HG03060 (cell line): ENCODE measurements around the gene DHX57.
"Not testable (repeated sequence)": the region's sequence is repeated elsewhere in the genome, so short reads cannot be mapped to it uniquely, and the experiment has no call there.

Source experiments
- ATAC-seq: cut with Tn5 transposase; IDR thresholded peaks from one replicate; pipeline ENCODE4 v1.9.1; 2021; ENCODE audit warnings: low read depth, moderate number of reproducible peaks; ENCODE audit not compliant: unreplicated experiment

DHX57 gene

DNA sequence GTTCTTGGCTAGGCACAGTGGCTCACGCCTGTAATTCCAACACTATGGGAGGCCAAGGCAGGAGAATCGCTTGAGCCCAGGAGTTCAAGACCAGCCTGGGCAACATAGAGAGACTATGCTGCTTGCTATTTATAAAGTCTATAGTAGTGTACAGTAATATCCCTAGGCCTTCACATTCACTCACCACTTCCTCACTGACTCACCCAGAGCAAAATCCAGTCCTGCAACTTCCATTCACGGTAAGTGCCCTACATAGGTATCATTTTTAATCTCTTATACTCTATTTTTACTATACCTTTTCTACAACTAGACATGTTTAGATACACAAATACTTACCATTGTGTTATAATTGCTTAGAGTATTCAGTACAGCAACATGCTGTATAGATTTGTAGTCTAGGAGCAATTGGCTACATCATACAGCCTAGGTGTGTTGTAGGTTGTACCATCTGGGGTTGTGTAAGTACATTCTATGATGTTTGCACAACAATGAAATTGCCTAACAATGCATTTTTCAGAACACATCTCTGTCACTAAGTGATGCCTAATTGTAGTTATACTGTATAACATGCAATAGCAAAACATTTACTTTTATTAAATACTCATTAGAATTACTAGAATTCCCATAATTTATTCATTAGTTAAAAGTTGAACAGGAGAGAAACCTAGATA is 8.8 kb downstream of the DHX57 start:
- no peak for ATAC-seq

DNA sequence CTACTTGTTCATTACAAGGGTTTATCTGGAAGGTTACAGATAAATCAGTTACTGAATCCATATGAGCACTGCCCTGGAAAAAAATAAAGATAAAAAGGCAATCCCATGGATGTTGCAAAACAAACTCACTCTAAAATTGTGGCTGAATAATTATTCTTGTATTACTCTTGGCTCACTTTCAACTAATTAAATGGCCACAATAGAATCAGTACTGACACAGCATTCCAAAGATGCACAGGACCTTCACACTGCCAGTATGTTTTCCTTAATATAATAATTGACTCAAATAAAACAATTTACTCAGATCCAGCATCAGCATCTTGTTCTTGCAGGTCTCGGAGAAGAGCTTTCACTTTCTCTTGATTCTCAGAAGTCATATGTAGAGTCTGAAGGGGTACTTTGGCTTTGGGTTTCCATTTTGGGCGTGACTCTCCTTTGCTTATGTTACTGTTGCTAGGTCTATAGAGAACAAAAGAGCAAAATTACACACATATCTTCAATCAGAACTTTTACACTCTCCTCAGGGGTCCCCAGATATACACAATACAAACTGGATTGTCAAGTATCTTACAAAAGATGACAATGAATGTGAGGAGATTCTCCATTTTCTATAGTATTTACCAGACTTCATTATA is 12.6 kb downstream of the DHX57 start:
- ATAC-seq, result no peak

DNA sequence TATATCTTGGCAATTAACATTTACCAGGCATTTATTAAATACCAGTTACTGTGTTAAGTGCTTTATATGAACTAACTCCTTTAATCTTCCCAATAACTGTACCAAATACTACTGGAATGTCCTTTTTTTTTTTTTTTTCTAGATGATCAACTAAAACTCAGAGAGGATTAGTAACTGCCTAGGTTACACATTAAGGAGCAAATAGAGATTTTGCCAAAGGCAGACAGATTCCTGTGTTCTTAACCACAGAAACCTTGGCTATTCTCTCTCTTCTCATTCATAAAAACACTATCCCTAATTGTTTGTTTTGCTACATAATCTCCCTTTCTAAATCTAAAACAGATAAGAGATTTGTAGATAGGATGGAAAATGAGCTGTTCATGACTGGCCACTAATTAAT is 13.3 kb downstream of the DHX57 start:
- ATAC-seq, result no peak

DNA sequence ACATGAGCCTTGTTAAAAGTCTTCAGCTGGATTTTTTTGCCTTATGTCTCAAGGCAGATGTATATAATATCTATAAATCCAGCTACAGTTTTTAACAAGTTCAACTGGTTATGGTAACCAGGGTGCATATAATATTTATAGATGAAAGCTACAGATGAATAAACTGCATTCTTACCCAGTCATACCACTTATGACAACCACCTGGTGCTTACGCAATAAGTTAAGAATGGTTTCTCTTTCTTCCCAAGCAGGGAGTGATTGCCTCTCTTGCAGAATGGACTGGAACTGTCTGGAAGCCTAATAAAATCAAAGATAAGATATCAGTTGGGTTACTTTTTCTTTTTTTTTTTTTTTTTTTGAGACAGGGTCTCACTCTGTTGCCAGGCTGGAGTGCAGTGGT is 19.6 kb downstream of the DHX57 start:
- ATAC-seq, result no peak

DNA sequence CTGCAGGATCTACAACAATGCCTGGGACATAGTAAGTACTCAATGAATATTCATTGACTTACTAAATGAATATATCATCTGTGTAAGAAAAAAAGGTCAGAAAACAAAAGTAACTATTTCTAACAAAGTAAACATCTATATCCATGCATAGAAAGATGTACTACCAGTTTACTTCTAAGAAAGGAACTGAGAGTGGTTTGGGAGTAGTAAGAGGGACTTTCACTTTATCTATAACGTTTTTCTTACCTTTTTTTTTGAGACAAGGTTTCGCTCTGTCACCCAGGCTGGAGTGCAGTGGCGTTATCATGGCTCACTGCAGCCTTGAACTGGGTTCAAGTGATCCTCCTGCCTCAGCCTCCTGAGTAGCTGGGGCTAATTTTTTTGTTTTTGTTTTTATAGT is 25.7 kb downstream of the DHX57 start:
- ATAC-seq, result peak; percentile 84

DNA sequence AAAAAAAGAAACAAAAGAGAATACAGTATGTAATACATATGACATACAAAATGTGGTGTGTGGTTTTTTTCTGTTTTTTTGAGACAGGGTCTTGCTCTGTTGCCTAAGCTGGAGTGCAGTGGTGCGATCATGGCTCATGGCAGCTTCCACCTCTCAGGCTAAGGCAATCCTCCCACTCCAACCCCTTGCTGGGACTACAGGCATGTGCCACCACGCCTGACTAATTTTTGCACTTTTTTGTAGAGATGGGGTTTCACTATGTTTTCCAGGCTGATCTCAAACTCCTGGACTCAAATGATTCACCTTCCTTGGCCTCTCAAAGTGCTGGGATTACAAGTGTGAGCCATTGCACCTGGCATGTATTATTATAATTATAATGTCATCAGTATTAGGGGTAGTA is 38.9 kb downstream of the DHX57 start:
- ATAC-seq, result no peak

DNA sequence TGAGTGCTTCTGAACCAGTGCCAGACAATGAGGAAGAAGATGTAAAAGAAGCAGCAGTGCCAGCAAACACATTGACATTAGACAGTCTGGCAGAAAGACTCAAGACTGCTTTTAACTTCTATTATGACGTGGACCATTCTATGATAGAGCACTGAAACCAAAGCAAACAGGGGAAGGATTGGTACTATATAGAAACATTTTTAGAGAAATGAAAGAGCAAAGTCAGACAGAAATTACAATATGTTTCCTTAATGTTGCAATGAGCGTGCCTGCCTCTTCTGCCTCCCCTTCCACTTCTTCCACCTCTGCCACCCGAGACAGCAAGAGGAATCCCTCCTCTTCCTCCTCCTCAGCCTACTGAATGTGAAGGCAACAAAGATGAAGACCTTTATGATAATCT is 39.7 kb downstream of the DHX57 start:
- peak; percentile 88 for ATAC-seq

DNA sequence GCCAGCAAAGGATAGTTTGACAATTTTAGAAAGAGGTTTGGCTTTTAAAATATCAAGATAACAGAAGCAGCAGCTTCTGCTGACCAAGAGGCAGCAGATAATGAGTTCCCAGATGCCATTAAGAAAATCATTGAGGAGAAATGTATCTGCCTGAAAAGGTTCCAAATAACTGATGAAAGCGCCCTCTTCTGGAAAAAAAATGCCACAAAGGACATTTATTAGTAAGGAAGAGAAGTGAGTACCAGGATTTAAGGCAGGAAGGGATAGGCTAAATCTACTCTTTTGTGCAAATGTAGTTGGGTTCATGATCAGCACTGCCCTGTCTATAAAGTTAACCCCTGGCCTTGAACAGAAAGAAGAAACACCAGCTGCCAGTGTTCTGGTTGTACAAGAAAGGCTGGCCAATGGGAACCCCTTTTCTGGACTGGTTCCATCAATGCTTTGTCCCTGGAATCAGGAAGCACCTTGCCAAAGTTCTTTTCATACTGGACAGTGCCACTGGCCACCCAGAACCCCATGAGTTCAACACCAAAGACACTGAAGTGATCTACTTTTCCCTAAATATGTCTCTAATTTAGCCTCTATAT is 40.6 kb downstream of the DHX57 start:
- ATAC-seq, result no peak

DNA sequence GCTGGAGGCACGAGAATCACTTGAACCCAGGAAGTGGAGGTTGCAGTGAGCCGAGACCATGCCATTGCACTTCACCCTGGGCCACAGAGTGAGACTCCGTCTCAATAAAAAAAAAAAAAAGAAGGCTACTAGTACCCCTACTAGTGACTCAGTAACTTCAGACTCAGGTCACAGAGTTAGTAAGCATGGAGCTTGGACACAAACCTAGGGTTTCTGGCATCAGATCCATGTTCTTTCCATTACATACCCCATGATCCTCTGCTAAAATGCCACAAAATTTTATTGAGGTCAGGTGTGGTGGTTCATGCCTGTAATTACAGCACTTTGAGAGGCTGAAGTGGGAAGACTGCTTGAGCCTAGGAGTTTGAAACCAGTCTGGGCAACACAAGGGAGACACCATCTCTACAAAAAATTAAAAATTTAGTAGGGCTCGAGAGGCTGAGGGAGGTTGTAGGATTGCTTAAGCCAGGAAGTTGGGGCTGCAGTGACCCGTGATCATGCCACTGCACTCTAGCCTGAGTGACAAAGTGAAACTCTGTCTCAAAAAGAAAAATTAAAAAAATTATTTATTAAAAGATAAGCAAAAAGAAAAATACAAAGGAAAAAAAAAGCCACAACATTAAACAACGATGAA is 45.1 kb downstream of the DHX57 start:
- ATAC-seq, result no peak

DNA sequence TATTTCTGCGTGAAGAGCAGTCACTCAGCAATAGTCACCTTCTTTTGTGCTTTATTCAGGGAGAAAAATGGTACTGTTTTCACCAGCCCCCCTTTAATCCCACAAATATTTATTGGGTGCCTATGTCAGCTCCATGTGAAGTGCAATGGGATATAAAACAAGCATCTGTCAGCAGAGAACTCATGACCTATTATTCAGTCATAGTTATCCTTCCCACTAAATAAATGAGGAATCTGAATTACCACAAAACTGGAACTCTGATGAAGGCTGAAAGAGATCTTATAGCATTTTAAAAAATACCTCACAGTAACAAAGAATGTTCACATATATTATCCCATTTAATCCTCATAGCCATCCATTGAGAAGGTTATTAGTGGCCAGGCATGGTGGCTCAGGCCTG is 45.8 kb downstream of the DHX57 start:
- ATAC-seq, result no peak

DNA sequence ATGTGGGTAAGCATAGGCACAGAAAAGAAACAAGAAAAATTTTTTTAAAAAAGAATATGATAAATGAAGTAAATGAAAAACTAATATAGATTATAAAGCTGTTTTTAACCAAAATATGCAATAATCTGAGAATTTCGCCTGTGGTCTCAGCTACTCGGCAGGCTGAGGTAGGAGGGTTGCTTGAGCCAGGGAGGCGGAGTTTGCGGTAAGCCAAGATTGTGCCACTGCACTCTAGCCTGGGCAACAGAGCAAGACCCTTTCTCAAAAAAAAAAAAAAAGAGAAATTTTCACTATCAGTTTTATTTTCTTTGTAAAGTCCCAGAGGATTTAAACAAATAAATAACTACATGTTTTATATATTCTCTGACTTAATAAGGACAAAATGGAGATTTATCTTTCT is 47.3 kb downstream of the DHX57 start:
- ATAC-seq, result no peak

DNA sequence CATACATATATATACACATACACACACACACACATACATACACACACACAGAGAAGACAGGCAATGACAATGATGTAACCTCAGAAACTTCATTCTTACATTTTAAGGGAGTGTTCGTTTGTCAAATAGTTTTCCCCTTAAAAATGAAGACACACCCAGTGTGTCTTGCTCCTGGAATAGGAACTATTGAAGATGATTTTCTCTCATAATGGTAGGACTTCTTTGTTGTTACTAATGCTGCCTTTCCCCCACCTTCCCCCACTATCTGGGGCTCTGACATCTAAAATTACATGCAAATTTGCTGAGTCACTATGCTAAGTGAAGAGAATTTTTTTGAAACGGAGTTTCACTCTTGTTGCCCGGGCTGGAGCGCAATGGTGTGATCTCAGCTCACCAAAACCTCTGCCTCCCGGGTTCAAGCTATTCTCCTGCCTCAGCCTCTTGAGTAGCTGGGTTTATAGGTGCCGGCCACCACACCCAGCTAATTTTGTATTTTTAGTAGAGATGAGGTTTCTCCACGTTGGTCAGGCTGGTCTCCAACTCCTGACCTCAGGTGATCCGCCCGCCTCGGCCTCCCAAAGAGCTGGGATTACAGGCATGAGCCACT is 48.1 kb downstream of the DHX57 start:
- ATAC-seq, result not testable (repeated sequence)

DNA sequence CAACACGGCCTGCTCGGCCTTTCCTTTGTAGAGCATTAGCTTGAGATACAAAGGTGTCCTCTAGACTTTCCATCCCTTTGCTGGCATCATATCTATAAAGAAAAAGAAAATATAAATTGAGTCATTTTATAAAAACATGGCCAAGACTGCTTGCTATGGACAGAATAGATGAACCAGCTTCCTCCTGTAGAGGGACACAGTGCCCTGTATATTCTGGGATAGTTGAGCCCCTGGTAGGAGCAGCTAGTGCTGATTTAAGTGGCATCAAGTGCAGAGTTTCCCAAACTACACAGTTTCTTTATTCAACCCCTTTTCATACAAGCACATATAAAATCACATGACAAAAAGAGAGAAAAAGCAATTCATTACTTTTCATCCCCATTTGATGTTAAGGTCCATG is 49.8 kb downstream of the DHX57 start:
- ATAC-seq, result no peak

DNA sequence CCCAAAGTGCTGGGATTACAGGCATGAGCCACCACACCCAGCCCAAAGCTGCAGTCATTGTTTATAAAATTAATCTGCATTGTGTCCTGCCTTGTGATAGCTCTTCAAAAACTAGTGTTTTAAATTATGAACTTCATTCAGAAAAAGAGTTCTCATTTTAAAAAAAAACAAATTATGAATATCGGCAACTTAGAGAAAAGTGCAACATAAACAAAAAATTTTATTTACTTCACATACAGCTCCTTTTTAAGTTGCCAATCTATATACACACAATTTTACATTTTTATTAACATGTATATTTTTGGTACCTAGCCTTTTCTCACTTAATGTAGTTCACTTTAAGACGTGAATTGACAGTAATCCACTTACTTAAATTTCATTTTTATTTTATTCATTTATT is 50.8 kb downstream of the DHX57 start:
- ATAC-seq, result no peak

DNA sequence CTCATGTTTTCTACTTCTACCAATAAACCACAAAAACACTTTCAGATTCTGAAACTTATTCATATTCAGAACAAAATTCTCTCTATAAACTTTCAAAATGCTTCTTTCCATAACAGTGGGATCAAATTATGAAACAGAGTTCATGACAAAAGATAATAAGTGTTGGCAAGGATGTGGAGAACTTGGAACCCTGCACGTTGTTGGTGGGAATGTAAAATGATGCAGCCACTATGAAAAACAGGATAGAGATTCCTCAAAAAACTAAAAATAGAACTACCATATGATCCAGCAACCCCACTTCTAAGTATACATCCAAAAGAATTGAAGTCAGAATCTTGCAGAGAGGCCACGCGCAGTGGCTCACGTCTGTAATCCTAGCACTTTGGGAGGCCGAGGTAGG is 52.3 kb downstream of the DHX57 start:
- no peak for ATAC-seq

DNA sequence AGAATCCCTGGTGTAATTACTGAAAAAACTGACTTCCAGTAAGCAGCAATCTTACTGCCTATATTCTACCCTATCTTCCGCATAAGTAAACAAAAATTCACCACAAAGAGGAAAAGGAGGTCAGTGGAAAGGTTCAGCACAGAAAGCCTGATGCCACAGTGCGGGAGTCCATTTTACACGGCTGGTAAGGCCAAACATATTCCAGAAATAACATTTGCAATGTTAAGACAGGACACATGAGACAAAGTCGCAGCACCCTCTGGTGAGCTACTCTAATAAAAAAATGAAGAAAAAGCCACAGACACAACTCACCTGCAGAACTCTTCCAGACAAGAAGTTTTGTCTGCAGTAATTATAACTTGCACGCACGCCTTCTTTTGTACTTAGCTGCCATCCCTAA is 57.2 kb downstream of the DHX57 start:
- ATAC-seq, result no peak

DNA sequence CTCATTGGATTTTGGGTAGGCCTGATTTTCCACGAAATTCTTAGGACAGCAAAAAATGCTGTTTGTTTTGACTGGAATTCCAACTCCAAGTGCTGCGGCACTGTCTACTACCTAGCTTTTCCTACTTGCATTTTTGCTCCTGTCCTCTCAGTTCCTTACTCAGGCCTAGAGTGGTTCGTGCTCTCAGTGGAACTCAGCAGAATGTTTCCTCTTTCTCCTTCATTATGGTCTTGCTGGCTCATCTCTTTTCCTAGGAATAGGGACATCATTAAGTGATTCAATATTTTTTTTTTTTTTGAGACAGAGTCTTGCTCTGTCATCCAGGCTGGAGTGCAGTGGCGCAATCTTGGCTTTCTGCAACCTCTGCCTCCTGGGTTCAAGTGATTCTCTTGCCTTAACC is 59.8 kb downstream of the DHX57 start:
- ATAC-seq, result no peak

DNA sequence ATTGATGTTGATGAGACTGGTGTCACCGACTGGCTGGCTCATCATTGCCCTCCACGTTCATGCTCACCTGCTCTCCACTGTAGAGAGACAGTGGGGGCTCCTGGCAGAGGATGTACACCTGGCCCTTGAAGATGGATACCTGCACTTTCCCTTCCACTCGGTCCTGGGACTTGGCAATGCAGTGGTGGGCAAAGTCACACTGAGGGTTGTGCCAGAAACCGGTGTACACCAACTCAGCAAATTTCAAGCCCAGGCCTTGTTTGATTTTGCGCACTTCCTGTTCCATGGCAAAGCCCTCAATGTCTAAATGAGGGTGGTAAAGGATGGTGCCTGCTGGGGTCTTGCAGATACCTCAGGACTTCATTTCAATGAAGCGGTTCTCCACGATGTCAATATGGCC is 65.2 kb downstream of the DHX57 start:
- no peak for ATAC-seq

DNA sequence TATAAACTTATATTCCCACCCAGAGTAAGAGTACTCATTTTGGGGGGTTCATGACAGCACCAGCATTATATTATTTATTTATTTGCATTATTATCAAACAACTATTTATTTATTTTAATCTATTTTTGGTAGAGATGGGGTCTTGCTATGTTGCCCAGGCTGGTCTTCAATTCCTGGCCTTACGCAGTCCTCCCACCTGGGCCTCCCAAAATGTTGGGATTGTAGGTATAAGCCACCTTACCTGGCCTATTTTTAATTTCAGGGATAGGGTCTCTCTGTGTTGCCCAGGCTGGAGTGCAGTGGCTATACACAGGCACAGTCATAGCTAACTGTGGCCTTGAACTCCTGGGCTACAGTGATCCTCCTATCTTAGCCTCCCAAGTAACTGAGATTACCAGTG is 67.1 kb downstream of the DHX57 start:
- no peak for ATAC-seq

DNA sequence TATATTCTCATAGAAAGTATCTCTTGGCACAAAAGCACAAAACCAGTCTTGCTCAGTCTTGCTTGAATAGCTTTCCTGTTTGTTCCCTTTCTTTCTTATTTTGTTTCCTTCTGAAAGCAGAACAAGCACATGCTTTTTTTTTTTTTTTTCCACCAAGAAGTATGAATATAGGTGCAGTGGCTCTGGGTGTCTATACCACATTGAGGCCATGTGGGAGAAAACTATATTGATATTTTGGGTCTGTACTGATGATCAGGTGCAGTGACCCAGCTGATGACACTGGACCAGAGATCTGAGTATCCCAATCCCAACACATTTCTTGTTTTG is 69.0 kb downstream of the DHX57 start:
- no peak for ATAC-seq

DNA sequence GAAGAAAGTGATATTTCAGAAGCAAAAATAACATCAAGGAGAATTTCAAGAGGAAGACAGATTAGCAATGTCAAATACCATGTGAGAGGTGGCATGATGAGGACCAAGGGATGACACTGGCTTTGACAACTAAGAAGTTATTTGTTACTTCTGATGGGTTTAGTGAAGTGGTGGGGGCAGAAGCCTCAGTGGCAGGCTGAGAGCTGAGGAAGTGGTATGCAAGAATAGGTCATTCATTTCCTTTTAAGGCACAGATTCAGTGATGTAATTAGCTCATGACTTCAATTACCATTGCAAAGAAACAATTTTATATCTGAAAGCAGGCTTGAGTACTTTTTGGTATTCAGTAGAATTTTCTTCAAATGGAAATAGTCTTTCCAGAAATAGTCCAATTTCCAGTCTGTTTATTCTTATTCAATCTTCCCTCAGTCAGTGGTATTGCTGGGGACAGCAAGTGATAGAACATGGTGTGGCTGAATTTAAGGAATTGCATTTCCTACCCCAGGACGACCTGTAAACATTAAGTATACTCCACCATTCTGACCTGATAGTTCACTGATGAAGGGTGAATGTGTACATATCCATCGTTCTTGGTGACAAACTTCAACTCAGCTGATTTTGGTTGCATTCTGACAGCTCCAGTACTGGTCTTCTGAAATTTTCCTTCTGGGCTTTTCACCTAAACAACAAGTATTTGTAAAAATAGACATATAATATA is 69.6 kb downstream of the DHX57 start:
- ATAC-seq, result no peak
